Neuronal stem cell (in vitro differentiated cells): Measurements from ENCODE around the gene RNF215.

Experiments
- DNase-seq: peaks from one replicate; pipeline ENCODE4 v3.0.0-alpha.2; 2013; ENCODE audit warnings: low spot score
- H2AFZ ChIP-seq: one replicate; pipeline ENCODE4 v1.6.1; 2013; ENCODE audit warnings: mild to moderate bottlenecking, low read length, inconsistent platforms
- H2AK5ac ChIP-seq: 2 replicates; pipeline ENCODE4 v1.6.1; 2013; ENCODE audit warnings: low read depth, mild to moderate bottlenecking, inconsistent platforms, low read length, moderate library complexity, mixed read lengths
- H2BK120ac ChIP-seq: 2 replicates; pipeline ENCODE4 v1.6.1; 2013; ENCODE audit warnings: low read depth, mild to moderate bottlenecking, inconsistent platforms, low read length, moderate library complexity, mixed read lengths
- H2BK12ac ChIP-seq: one replicate; pipeline ENCODE4 v1.6.1; 2013; ENCODE audit warnings: low read length, inconsistent platforms
- H2BK15ac ChIP-seq: 2 replicates; pipeline ENCODE4 v1.6.1; 2013; ENCODE audit warnings: mild to moderate bottlenecking, low read length, inconsistent platforms, mixed read lengths
- H2BK5ac ChIP-seq: one replicate; pipeline ENCODE4 v1.6.1; 2013; ENCODE audit warnings: inconsistent platforms, mild to moderate bottlenecking, low read length, moderate library complexity
- H3K14ac ChIP-seq: one replicate; pipeline ENCODE4 v1.6.1; 2013; ENCODE audit warnings: low read length, inconsistent platforms
- H3K18ac ChIP-seq: 2 replicates; pipeline ENCODE4 v1.6.1; 2013; ENCODE audit warnings: low read length, inconsistent platforms
- H3K23ac ChIP-seq: 2 replicates; pipeline ENCODE4 v1.6.1; 2013; ENCODE audit warnings: low read depth, mild to moderate bottlenecking, mixed read lengths, low read length, inconsistent platforms; ENCODE audit not compliant: poor library complexity
- H3K27ac ChIP-seq: replicated peaks from 3 replicates; pipeline ENCODE4 v1.5.1; 2013; ENCODE audit warnings: low read length, inconsistent platforms
- H3K27me3 ChIP-seq, 3 experiments: 2 replicates each; pipeline ENCODE4 v1.6.1; 2013; ENCODE audit warnings: low read length in 3 of 3, mild to moderate bottlenecking in 2 of 3, inconsistent platforms in 1 of 3, low read depth in 1 of 3, mixed read lengths in 1 of 3, moderate library complexity in 1 of 3; ENCODE audit not compliant: control insufficient read depth in 3 of 3, insufficient read depth in 3 of 3
- H3K36me3 ChIP-seq, 2 donors: replicated peaks in 1 of 2; 2 replicates each; pipeline ENCODE4 v1.6.1; 2013; ENCODE audit warnings: low read length in 2 of 2; ENCODE audit not compliant: control insufficient read depth in 2 of 2, insufficient read depth in 2 of 2
- H3K4ac ChIP-seq: 2 replicates; pipeline ENCODE4 v1.6.1; 2013; ENCODE audit warnings: inconsistent platforms, mild to moderate bottlenecking, low read length, moderate library complexity
- H3K4me1 ChIP-seq, 2 donors: 1 replicate in 1 of 2; 2 replicates in 1 of 2; pipeline ENCODE4 v1.6.1; 2013; ENCODE audit warnings: low read length in 2 of 2, low read depth in 1 of 2; ENCODE audit not compliant: control insufficient read depth in 2 of 2, insufficient read depth in 1 of 2
- H3K4me2 ChIP-seq: one replicate; pipeline ENCODE4 v1.6.1; 2013; ENCODE audit warnings: mild to moderate bottlenecking, low read length, inconsistent platforms; ENCODE audit not compliant: insufficient read depth, poor library complexity, severe bottlenecking
- H3K4me3 ChIP-seq, 2 donors: 2 replicates each; pipeline ENCODE4 v1.5.1; 2013; ENCODE audit warnings: low read length in 2 of 2, mild to moderate bottlenecking in 2 of 2, inconsistent platforms in 1 of 2, moderate library complexity in 1 of 2
- H3K79me1 ChIP-seq: one replicate; pipeline ENCODE4 v1.6.1; 2013; ENCODE audit warnings: low read depth, mild to moderate bottlenecking, inconsistent platforms, low read length, moderate library complexity
- H3K9ac ChIP-seq: one replicate; pipeline ENCODE4 v1.6.1; 2013; ENCODE audit warnings: mild to moderate bottlenecking, low read depth, low read length, inconsistent platforms; ENCODE audit not compliant: poor library complexity
- H3K9me3 ChIP-seq, 2 donors: replicated peaks in 1 of 2; 2 replicates each; pipeline versions ENCODE3 to v1.6.1; 2013; ENCODE audit warnings: low read length in 2 of 2, mild to moderate bottlenecking in 2 of 2, inconsistent platforms in 1 of 2, low read depth in 1 of 2, mixed read lengths in 1 of 2, moderate library complexity in 1 of 2; ENCODE audit not compliant: control insufficient read depth in 2 of 2, insufficient read depth in 1 of 2
- H4K8ac ChIP-seq: one replicate; pipeline ENCODE4 v1.6.1; 2013; ENCODE audit warnings: low read depth, mild to moderate bottlenecking, inconsistent platforms, low read length, moderate library complexity
- H4K91ac ChIP-seq: one replicate; pipeline ENCODE4 v1.6.1; 2013; ENCODE audit warnings: low read length, low read depth, mild to moderate bottlenecking, inconsistent platforms; ENCODE audit not compliant: poor library complexity
- WGBS, 2 donors: extraction: QIAGEN DNeasy Blood & Tissue Kit; methylation state at CpG; one replicate each; pipeline ENCODE4 v1.1.7; 2013; ENCODE audit warnings: missing lambda C conversion rate in 2 of 2, mixed read lengths in 1 of 2; ENCODE audit not compliant: insufficient read length in 2 of 2, insufficient replicate concordance in 1 of 2; ENCODE audit errors: extremely low coverage in 2 of 2; 5-methylcytosine and 5-hydroxymethylcytosine counted together

Gene RNF215

DNA sequence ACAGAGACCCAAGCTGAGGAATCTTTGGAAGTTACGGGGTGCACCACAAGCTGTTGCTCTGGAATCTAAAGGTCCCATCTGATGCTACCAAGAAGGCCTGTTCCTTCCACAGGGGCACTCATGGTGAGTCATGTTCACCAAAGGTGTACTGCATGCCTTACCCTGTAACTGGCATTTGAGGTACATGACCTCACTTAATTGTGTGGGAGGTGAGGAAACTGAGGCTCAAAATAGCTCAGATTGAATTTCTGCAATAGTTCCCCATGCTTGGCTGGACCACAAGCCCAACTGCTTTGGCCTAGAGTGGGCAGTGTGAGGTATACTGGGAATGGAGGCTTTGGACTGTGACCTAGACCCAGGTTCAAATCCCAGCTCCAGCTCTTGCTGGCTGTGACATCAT lies 46.6 kb upstream of the RNF215 start:
- Histone ChIP-seq H3K4ac (no peak overlapping the region), H3K27ac (no peak overlapping the region), H2AK5ac (peak overlapping the region; percentile 48), H3K9ac (no peak overlapping the region), H3K18ac (no peak overlapping the region), H3K4me2 (no peak overlapping the region), H3K36me3 (no peaks in the 10 kb centered on the region), H4K8ac (no peak overlapping the region), H2BK15ac (no peak overlapping the region), H3K27me3 (peaks cover 0 to 3% (median 0%) of the 10 kb centered on the region in 3 experiments), H2BK12ac (no peak overlapping the region), H3K4me1 (no peaks in the 10 kb centered on the region), H3K9me3 (peaks cover 0 to 2% of the 10 kb centered on the region in 2 donors), H2BK5ac (no peak overlapping the region), H4K91ac (no peak overlapping the region), H3K23ac (no peak overlapping the region), H3K4me3 (no peak overlapping the region), H2AFZ (no peak overlapping the region), H2BK120ac (no peak overlapping the region), H3K14ac (no peak overlapping the region), H3K79me1 (no peaks in the 10 kb centered on the region)
- no peak for DNase-seq
- WGBS, 2 donors = no CpG with 5 or more reads among the region's 1 CpG

DNA sequence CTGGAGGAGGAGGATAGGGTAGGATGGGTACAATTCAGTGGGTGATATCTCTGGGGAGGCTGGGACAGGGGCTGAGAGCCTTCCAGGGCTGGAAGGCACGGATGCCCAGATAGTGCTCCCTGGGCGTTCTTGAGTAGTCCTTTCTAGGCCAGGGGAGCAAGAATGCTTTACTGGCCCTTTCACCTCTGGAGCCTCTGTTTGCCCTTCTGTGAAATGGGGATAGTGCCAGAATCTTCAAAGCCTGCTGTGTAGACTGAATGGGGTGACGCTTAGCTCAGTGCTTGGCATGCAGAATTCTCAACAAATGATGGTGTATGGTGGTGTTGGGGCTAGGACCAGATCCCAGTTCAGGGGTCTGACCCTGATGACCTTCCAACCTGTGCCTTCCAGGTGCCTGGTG lies 46.0 kb upstream of the RNF215 start:
- Histone ChIP-seq H3K14ac (no peak overlapping the region), H2BK120ac (no peak overlapping the region), H3K4ac (no peak overlapping the region), H3K9me3 (peaks cover 0 to 2% of the 10 kb centered on the region in 2 donors), H3K4me1 (no peaks in the 10 kb centered on the region), H3K27me3 (peaks cover 0 to 3% (median 0%) of the 10 kb centered on the region in 3 experiments), H2AFZ (no peak overlapping the region), H3K9ac (no peak overlapping the region), H2AK5ac (no peak overlapping the region), H3K18ac (no peak overlapping the region), H2BK5ac (no peak overlapping the region), H3K79me1 (no peaks in the 10 kb centered on the region), H3K23ac (no peak overlapping the region), H2BK12ac (no peak overlapping the region), H3K36me3 (peaks cover 1 to 5% of the 10 kb centered on the region in 2 donors), H4K8ac (no peak overlapping the region), H3K4me3 (no peak overlapping the region), H2BK15ac (no peak overlapping the region), H3K4me2 (no peak overlapping the region), H4K91ac (no peak overlapping the region), H3K27ac (no peak overlapping the region)
- WGBS, 2 donors = no CpG with 5 or more reads among the region's 3 CpGs
- no peak for DNase-seq

DNA sequence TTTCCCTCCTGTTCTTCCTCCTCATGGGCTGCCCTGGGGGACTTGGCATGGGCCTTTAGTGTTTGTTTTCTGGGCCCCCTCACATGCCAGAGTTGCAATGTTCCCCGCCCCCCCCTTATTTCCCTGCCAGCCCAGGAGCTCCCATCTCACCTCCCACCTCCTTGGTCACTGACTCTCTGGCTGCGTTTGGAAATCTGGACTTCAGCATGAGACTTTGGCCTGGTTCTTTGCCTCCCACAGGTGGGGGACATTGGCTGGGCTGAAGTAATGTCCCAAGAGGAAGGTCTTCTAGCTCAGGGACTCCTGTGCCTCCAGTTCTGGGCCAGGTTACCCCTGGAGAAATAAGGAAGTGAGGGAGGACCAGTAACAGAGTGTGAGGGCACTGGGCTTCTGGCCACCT lies 45.3 kb upstream of the RNF215 start:
- Histone ChIP-seq H3K18ac (no peak overlapping the region), H3K9ac (peak overlapping the region; percentile 7), H3K36me3 (peaks cover 1 to 9% of the 10 kb centered on the region in 2 donors), H3K14ac (no peak overlapping the region), H4K91ac (no peak overlapping the region), H3K4me3 (no peak overlapping the region), H3K27me3 (no peaks in the 10 kb centered on the region), H3K4me2 (no peak overlapping the region), H3K23ac (no peak overlapping the region), H3K4ac (no peak overlapping the region), H2BK5ac (no peak overlapping the region), H4K8ac (no peak overlapping the region), H3K27ac (no peak overlapping the region), H2BK15ac (peak overlapping the region; percentile 3), H2AK5ac (no peak overlapping the region), H2BK12ac (no peak overlapping the region), H2AFZ (no peak overlapping the region), H2BK120ac (no peak overlapping the region), H3K4me1 (no peaks in the 10 kb centered on the region), H3K79me1 (no peaks in the 10 kb centered on the region), H3K9me3 (peaks cover 0 to 2% of the 10 kb centered on the region in 2 donors)
- no peak for DNase-seq
- WGBS, 2 donors = no CpG with 5 or more reads among the region's 2 CpGs

DNA sequence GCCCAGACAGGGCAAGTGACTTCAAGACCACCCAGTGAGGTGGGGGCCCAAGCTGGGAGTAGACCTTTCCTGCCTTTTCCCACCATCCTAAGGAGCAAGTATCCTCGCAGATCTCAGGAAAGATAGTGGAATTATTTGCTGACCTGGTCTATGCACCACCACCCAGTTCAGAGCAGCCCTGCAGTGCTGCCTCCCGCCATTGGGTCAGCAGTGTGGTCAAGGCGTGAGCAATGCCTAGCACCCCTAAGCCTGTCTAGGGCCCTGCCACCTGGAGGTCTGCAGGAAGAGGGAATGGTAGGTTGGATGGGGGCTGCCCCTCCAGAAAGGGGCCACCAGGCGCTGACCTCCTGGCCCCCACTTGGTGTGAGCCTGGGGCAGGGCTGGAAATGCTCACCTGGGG lies 44.9 kb upstream of the RNF215 start:
- Histone ChIP-seq H3K4me3 (no peak overlapping the region), H3K36me3 (peaks cover 1 to 12% of the 10 kb centered on the region in 2 donors), H3K9ac (peak overlapping the region; percentile 38), H4K91ac (no peak overlapping the region), H3K27ac (no peak overlapping the region), H2BK120ac (no peak overlapping the region), H3K23ac (no peak overlapping the region), H3K4me1 (no peaks in the 10 kb centered on the region), H3K79me1 (no peaks in the 10 kb centered on the region), H2BK5ac (no peak overlapping the region), H3K9me3 (peaks cover 0 to 2% of the 10 kb centered on the region in 2 donors), H3K27me3 (no peaks in the 10 kb centered on the region), H2AFZ (no peak overlapping the region), H2BK12ac (no peak overlapping the region), H3K18ac (no peak overlapping the region), H3K4me2 (no peak overlapping the region), H2BK15ac (no peak overlapping the region), H4K8ac (no peak overlapping the region), H2AK5ac (no peak overlapping the region), H3K4ac (no peak overlapping the region), H3K14ac (no peak overlapping the region)
- WGBS, 2 donors = no CpG with 5 or more reads among the region's 4 CpGs
- no peak for DNase-seq
